Measurements from ENCODE around the gene PRKCD. TPM values are rescaled to one million over a fixed set of nuclear protein-coding genes. Genes with fewer than 3 reads are reported as not detected.

PRKCD gene
- total and polyA plus RNA-seq, 2 of the 4 experiments (the other 2 are of a cell fraction), result 4.3 to 19.0 TPM

- Histone ChIP-seq H2AK9ac (replicated peaks; ENCODE audit: low read depth, low read length, poor library complexity) (no peak overlapping the region), H3K4ac (ENCODE audit: low read depth, low read length) (no peak overlapping the region), H2BK20ac (ENCODE audit: low read depth, low read length) (no peak overlapping the region), H3K27me3 (ENCODE audit: control insufficient read depth, insufficient read depth, low read length) (no peaks in the 10 kb centered on the region), H3K18ac (ENCODE audit: low read depth, low read length) (no peak overlapping the region), H3K4me1 (ENCODE audit: control insufficient read depth, insufficient read depth, low read length) (peaks cover 35% of the 10 kb centered on the region), H3K79me1 (ENCODE audit: low read depth in 1 of 2, low read length in 2 of 2) (peaks cover 17 to 73% of the 10 kb centered on the region in 2 experiments; a peak in 3 of 4 replicates), H3K14ac (replicated peaks; ENCODE audit: low read depth, low read length) (no peak overlapping the region), H4K8ac (ENCODE audit: low read depth in 2 of 2, low read length in 2 of 2) (no peak overlapping the region; a peak in 1 of 4 replicates), H3K27ac (ENCODE audit: insufficient read depth, low read length) (peak overlapping the region; percentile 14; the same call in 1 of the 2 replicates), H3K56ac (ENCODE audit: extremely low read depth, insufficient read depth, low read length) (no peak overlapping the region), H3K23ac (ENCODE audit: low read depth, low read length) (no peak overlapping the region), H2BK5ac (ENCODE audit: low read depth, low read length, poor library complexity, severe bottlenecking) (peak overlapping the region; percentile 6), H2AK5ac (ENCODE audit: low read depth, low read length) (no peak overlapping the region), H2BK120ac (ENCODE audit: low read depth, low read length) (no peak overlapping the region), H4K20me1 (ENCODE audit: insufficient read depth, low read length) (peaks cover 71% of the 10 kb centered on the region), H3K9me3 (ENCODE audit: control insufficient read depth, insufficient read depth, low read length) (no peaks in the 10 kb centered on the region), H2BK15ac (ENCODE audit: low read depth, low read length) (no peak overlapping the region), H3K4me2 (ENCODE audit: low read depth, low read length) (no peak overlapping the region), H3K9me1 (ENCODE audit: insufficient read depth, low read length) (peaks cover 26% of the 10 kb centered on the region), H3K36me3 (ENCODE audit: control insufficient read depth, insufficient read depth, low read length) (peaks cover 60% of the 10 kb centered on the region), H3K4me3 (ENCODE audit: insufficient read depth, low read depth, low read length) (no peak overlapping the region), H4K5ac (ENCODE audit: low read depth, low read length) (no peak overlapping the region), H4K91ac (ENCODE audit: insufficient read depth, low read depth, low read length) (no peak overlapping the region), H2AFZ (replicated peaks; ENCODE audit: low read length, poor library complexity) (no peak overlapping the region), H3K9ac (ENCODE audit: low read depth, low read length) (no peak overlapping the region)
- DNase-seq (no peak), ATAC-seq (ENCODE audit: low read depth) (no peak)
- ChIA-PET POLR2A (ENCODE audit: unreplicated experiment) (interaction anchor here (0.7 kb wide), 1 partner anchor 10 kb away, joined by 3 read pairs; no protein-coding TSS in a partner anchor), CTCF (no interaction called here)
- in situ Hi-C loops (cut with MboI; ENCODE audit: low sequenced_read_pairs), result no loop called here
- WGBS, 2 experiments (ENCODE audit: extremely low coverage in 2 of 2, insufficient read length in 1 of 2), result 91% methylated on average over 10 of the region's 28 CpGs; no CpG with 5 or more reads in 1 of the 2 experiments
- dilution Hi-C loops (cut with HindIII; ENCODE audit: low sequenced_read_pairs, unreplicated experiment), result no loop called here
- intact Hi-C loops (cut with micrococcal nuclease), result no loop called here
- BruUV-seq (replicated peaks), result no TSS peak
- TF ChIP-seq RAD21 (IDR thresholded peaks at IDR 0.05; ENCODE audit: low read length), result no peak
- TF ChIP-seq POLR2A (IDR thresholded peaks at IDR 0.05; ENCODE audit: low read depth, low read length), result no peak
- TF ChIP-seq RFX5 (IDR thresholded peaks at IDR 0.05; ENCODE audit: low read depth, low read length), result no peak
- no peak for TF ChIP-seq CHD1 (IDR thresholded peaks at IDR 0.05; ENCODE audit: low read depth, low read length)
- no peak for TF ChIP-seq MXI1 (IDR thresholded peaks at IDR 0.05; ENCODE audit: borderline replicate concordance, low read depth, low read length)
- no peak for TF ChIP-seq MAFK (IDR thresholded peaks at IDR 0.05; ENCODE audit: low read depth, low read length)
- TF ChIP-seq, protein P1, sequence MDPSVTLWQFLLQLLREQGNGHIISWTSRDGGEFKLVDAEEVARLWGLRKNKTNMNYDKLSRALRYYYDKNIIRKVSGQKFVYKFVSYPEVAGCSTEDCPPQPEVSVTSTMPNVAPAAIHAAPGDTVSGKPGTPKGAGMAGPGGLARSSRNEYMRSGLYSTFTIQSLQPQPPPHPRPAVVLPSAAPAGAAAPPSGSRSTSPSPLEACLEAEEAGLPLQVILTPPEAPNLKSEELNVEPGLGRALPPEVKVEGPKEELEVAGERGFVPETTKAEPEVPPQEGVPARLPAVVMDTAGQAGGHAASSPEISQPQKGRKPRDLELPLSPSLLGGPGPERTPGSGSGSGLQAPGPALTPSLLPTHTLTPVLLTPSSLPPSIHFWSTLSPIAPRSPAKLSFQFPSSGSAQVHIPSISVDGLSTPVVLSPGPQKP (IDR thresholded peaks at IDR 0.05; ENCODE audit: borderline replicate concordance, low read depth, low read length), result no peak
- TF ChIP-seq NFE2L2 (IDR thresholded peaks at IDR 0.05; ENCODE audit: low read depth, low read length), result no peak
- no peak for TF ChIP-seq CTCF (conservative IDR thresholded peaks at IDR 0.05; ENCODE audit: low read depth, low read length)
- no peak for TF ChIP-seq CEBPB (IDR thresholded peaks at IDR 0.05; ENCODE audit: low read depth, low read length)
- TF ChIP-seq SMC3 (IDR thresholded peaks at IDR 0.05; ENCODE audit: low read depth, low read length), result no peak
- no peak for TF ChIP-seq BHLHE40 (IDR thresholded peaks at IDR 0.05; ENCODE audit: low read depth, low read length)
- TF ChIP-seq RCOR1 (IDR thresholded peaks at IDR 0.05; ENCODE audit: insufficient replicate concordance, low read length), result no peak
- no peak for TF ChIP-seq MAZ (IDR thresholded peaks at IDR 0.05; ENCODE audit: borderline replicate concordance, low read depth, low read length)
- TF ChIP-seq FOS (IDR thresholded peaks at IDR 0.05; ENCODE audit: low read depth, low read length), result no peak
Observed at GRCh38 chr3:53240989-53241972, 80.3 kb downstream of the PRKCD start.

Measured in IMR-90 (cell line).